ENCODE measurements around the gene ZCCHC24. TPM values are rescaled to one million over a fixed set of nuclear protein-coding genes. Genes with fewer than 3 reads are reported as not detected.

Gene ZCCHC24
- total RNA-seq, 3 donors from 2014 or later, result 18.7 to 50.8 (median 48.8) TPM

- H3K36me3 ChIP-seq, result no peaks in the 10 kb centered on the region
- intact Hi-C loops (cut with DNase I; ENCODE audit: low total_unique reads), result no loop called here
- peak overlapping the region in 1 of 3 donors; percentile 48 for H3K4me3 ChIP-seq
- H3K4me1 ChIP-seq, result peaks cover 20 to 33% of the 10 kb centered on the region in 2 donors
- TF ChIP-seq, protein P1, sequence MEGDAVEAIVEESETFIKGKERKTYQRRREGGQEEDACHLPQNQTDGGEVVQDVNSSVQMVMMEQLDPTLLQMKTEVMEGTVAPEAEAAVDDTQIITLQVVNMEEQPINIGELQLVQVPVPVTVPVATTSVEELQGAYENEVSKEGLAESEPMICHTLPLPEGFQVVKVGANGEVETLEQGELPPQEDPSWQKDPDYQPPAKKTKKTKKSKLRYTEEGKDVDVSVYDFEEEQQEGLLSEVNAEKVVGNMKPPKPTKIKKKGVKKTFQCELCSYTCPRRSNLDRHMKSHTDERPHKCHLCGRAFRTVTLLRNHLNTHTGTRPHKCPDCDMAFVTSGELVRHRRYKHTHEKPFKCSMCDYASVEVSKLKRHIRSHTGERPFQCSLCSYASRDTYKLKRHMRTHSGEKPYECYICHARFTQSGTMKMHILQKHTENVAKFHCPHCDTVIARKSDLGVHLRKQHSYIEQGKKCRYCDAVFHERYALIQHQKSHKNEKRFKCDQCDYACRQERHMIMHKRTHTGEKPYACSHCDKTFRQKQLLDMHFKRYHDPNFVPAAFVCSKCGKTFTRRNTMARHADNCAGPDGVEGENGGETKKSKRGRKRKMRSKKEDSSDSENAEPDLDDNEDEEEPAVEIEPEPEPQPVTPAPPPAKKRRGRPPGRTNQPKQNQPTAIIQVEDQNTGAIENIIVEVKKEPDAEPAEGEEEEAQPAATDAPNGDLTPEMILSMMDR (IDR thresholded peaks at IDR 0.05), result peak in 1 of 3 donors; percentile 3
- TF ChIP-seq POLR2AphosphoS5 (IDR thresholded peaks at IDR 0.05), result no peak
- no peak for DNase-seq (ENCODE audit: low spot score in 2 of 2)
- H3K27me3 ChIP-seq, result no peaks in the 10 kb centered on the region
- peak overlapping the region; percentile 90 to 99 for H3K27ac ChIP-seq
- no peaks in the 10 kb centered on the region for H3K9me3 ChIP-seq
Observed at GRCh38 chr10:79438699-79439085, 6.7 kb downstream of the ZCCHC24 start.

- Histone ChIP-seq H3K4me1 (peaks cover 24 to 28% of the 10 kb centered on the region in 2 donors), H3K9me3 (no peaks in the 10 kb centered on the region), H3K4me3 (peak overlapping the region in 2 of 3 donors; percentile 4 to 48), H3K27me3 (no peaks in the 10 kb centered on the region), H3K27ac (peak overlapping the region; percentile 90 to 99), H3K36me3 (no peaks in the 10 kb centered on the region)
- no peak for DNase-seq (ENCODE audit: low spot score in 2 of 2)
- intact Hi-C loops (cut with DNase I; ENCODE audit: low total_unique reads), result no loop called here
- TF ChIP-seq, protein P1 (IDR thresholded peaks at IDR 0.05), result peak in 1 of 3 donors; percentile 18
- no peak for TF ChIP-seq POLR2AphosphoS5 (IDR thresholded peaks at IDR 0.05)
Observed at GRCh38 chr10:79438021-79438698, 7.3 kb downstream of the ZCCHC24 start.

- H3K27ac ChIP-seq, result peak overlapping the region; percentile 90 to 99
Observed at GRCh38 chr10:79437111-79437814, 8.2 kb downstream of the ZCCHC24 start.

DNA sequence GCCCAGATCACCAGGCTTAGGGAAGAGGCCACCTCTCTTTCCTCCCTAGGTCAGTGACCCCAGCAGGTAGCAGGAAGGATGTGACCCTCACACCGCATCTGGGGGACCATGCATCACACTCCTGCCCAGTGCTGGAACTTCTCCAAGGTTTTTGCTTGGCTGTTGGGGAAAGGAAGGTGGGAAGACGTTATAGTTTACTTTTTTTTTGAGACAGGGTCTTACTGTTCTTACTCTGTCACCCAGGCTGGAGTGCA, 8.6 kb downstream of the ZCCHC24 start:
- Histone ChIP-seq H3K27ac (peak overlapping the region; percentile 90 to 99), H3K36me3 (no peaks in the 10 kb centered on the region), H3K4me1 (peaks cover 23 to 26% of the 10 kb centered on the region in 2 donors), H3K9me3 (no peaks in the 10 kb centered on the region), H3K27me3 (no peaks in the 10 kb centered on the region), H3K4me3 (no peak overlapping the region)
- DNase-seq (ENCODE audit: low spot score in 2 of 2), result no peak
- TF ChIP-seq POLR2A (IDR thresholded peaks at IDR 0.05), result no peak
- TF ChIP-seq, protein P1 (IDR thresholded peaks at IDR 0.05), result no peak
- no peak for TF ChIP-seq POLR2AphosphoS5 (IDR thresholded peaks at IDR 0.05)
- intact Hi-C loops (cut with DNase I; ENCODE audit: low total_unique reads), result no loop called here

More at GRCh38 chr10:79437111-79437814, 8.2 kb downstream of the ZCCHC24 start:
- DNase-seq (ENCODE audit: low spot score in 2 of 2), result no peak
- Histone ChIP-seq H3K4me3 (peak overlapping the region in 1 of 3 donors; percentile 48), H3K4me1 (peaks cover 23 to 26% of the 10 kb centered on the region in 2 donors), H3K36me3 (no peaks in the 10 kb centered on the region), H3K27me3 (no peaks in the 10 kb centered on the region), H3K9me3 (no peaks in the 10 kb centered on the region)
- intact Hi-C loops (cut with DNase I; ENCODE audit: low total_unique reads), result no loop called here
- TF ChIP-seq POLR2AphosphoS5 (IDR thresholded peaks at IDR 0.05) (no peak), POLR2A (IDR thresholded peaks at IDR 0.05) (no peak)
- TF ChIP-seq, protein P1 (IDR thresholded peaks at IDR 0.05), result no peak

Measured in breast epithelium (tissue), 4 donors.